ENCODE data around the gene SAMD11.

SAMD11 gene

DNA sequence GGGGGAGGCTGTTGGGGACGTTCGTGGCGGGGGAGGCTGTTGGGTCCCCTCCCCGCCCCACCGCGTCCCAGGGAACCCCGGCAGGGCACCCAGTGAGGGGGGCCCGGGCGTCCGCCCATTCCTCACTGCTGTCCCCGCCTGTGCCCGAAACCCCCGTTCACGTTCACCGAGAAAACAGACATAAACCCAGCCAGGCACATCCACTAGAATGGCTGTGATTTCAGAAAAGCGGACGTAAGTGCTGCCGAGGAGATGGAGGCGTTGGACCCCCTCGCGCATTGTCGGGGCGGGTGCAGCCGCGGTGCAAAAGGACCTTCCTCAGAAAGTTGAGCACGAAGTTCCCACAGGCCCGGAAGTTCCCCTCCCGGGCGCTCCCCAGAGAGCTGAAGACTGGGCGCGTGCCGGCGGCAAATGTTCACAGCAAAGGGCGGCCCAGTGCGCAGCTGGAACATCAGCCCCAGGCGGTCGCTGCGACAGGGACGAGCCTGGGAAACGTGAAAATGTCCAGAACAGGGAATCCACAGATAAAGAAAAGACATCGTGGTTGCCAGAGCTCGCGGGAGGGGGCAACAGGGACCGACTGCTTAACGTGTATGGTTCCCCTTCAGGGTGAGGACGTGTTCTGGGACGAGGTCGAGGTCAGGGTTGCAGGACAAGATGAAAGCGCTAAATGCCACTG, 18.5 kb upstream of the SAMD11 start:
- DNase-seq = no peak

DNA sequence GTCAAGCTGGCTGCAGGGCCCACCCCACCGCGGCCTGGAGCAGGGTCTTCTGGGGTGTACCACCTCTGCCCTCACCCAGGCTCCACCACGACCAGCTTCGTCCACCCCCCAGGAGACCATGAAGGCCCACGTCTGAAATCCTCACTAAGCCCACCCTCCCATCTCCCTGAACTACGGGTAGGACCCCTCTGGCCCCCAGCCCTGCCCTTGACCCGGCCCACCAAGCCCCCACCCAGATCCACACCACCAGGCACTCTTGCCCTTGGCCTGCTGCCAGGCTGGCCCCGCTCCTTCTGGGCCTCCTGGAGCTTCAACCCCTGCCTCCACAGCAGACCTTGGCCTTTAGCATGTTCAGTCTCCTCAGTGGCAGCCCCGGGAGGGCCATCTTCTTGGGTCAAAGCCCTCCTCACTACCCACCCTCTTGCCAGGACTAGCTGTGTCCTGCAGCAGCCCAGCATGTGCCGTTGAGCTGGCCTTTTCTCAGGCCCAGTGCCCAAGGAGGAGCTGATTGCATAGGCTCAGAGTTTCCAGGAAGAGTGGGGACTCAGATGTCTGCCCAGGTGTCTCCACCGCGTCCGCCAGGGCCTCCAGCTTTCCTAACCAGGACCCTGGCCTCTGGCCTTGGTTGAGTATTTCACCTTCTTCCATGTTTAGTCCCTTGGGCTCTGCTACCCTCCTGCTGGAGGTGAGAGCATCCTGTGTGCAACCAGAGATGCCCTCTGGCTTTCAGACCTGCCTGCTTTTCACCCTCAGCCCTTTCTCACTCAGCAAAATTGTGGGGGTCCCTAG, 17.7 kb upstream of the SAMD11 start:
- no peak for DNase-seq

GRCh38 chr1:906600-907420, 16.9 kb upstream of the SAMD11 start:
- DNase-seq = no peak

- no peak for DNase-seq
Measured at GRCh38 chr1:907611-908451, 15.9 kb upstream of the SAMD11 start.

DNA sequence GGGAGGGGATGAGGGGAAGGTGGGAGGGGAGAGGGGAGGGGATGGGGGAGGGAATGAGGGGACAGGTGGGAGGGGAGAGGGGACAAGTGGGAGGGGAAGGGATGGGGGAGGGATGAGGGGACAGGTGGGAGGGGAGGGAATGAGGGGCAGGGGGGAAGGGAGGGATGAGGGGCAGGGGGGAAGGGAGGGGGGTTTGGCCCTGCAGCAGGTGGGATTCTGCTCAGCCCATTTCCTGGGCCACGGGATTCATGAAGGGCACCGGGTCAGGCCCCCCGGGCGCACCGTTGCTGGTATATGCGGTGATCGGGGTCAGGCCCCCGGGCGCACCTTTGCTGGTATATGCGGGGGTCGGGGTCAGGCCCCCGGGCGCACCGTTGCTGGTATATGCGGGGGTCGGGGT, 15.1 kb upstream of the SAMD11 start:
- DNase-seq = no peak

DNA sequence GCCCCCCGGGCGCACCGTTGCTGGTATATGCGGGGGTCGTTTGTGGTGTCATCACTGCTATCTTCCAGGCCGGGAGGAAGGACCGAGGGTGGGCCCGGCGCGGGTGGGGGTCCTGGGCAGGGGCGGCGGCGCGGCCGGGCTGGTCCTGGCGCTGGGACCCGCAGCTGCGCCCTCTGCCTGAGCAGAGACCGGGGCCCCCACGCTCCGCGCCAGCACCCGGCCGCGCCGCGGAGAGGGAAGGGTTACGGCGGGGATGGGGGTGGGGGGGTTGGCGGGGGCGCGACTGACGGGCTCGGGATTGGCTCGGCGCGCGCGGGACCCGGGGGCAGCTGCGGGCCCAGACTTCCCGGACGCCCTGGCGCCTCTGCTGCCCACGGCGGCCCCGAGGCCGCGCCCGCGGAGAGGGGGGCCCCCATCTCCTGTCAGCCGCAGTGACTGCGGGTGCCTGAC, 13.8 kb upstream of the SAMD11 start:
- no peak for DNase-seq

DNA sequence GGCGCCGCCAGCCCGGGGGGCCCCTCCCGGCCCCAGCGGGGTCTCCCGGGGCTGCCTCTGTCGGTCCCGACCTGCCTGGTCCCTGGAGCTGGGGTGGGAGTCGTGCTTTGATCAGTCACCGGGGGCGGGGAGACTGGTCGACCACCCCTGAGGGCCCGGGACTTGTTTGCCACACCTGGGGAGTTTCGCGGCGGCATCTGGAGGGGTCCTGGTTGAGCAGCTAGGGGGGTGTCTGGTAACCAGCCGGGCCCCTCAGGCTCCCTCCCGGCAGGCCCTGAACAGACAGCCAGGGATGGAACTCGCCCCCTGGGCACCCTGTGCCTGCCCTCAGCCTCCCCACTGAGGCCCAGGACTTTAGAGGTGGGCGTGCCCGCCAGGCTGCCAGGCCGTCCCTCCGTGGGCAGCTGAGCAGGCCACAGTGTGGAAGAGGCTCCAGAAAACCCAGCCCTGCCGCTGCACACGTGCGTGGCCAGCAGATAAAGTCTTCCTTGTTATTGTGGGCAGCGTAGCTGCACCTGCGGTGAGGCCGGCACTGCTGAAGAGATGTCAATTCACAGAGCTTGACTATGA, 13.3 kb upstream of the SAMD11 start:
- DNase-seq = no peak

DNA sequence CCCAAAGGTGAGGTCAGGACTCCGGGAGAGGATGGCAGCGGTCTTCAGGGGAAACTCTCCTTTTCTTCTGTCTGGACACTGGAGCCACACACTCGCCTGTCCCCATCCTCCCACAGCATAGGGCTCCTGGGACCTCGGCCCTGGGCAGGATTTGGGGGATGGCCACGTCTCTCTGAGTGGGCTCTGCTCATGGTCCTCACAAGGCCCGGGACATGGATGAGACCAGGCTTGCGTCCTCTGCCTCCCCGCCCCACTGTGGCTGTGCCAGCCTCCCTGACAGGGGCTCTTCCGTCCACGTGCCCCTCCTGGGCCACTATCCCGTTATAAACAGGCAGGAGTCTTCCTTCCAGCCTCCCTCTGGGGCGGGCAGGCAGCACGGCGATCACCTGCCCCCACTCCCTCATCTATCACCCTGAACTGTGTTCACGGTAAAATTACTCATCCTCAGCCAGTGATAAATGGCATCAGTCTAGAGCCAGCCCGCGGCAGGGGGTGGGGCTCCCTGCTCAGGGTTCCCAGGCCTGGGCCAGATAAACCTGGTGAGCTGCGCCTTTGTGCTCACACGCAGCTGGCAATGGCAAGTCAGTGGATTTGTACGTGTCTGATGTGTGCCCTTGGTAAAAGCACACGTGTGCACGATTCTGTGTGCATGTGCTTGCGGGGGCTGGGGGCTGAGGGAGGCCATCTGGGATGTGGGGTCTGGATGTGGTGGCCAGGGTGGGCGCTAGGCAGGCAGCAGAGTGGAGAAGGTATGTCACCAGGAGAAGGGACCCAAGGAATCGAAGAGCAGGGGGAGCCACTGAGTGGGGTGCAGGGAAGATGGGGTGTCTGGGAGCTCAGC, 12.6 kb upstream of the SAMD11 start:
- DNase-seq = peak; percentile 25

- DNase-seq = no peak
Measured at GRCh38 chr1:911875-912739, 11.6 kb upstream of the SAMD11 start.

- no peak for DNase-seq
Measured at GRCh38 chr1:912740-913301, 10.9 kb upstream of the SAMD11 start.

DNA sequence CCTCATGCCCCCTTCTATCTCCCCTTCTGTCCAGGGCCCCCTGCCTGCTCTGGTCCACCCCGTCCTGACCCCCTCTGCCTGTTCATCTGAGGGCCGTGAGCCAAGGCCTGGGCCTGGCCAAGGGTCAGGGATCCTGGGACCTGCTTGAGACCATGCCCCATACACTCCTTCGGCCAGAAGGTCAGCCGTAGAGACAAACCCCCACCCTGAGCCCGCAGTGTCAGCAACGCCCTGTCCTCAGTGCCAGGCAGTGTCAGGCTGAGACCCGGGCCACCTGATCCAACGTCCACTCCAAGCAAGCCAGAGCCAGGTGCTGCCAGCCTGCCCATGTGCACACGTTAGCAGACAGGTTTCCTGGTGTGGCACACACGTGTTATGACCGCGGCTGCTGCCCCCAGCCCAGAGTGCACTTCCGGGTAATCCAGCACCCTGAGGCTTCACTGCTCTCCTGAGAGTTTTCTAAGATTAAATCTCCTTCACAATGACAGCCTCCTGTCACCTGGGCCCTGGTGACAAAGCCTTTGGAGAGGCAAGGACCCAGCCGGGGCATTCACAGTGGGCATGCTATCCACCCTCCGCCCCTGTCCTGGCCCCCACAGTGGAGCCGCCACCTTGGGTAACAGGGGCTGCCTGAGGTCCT, 10.1 kb upstream of the SAMD11 start:
- no peak for DNase-seq

DNA sequence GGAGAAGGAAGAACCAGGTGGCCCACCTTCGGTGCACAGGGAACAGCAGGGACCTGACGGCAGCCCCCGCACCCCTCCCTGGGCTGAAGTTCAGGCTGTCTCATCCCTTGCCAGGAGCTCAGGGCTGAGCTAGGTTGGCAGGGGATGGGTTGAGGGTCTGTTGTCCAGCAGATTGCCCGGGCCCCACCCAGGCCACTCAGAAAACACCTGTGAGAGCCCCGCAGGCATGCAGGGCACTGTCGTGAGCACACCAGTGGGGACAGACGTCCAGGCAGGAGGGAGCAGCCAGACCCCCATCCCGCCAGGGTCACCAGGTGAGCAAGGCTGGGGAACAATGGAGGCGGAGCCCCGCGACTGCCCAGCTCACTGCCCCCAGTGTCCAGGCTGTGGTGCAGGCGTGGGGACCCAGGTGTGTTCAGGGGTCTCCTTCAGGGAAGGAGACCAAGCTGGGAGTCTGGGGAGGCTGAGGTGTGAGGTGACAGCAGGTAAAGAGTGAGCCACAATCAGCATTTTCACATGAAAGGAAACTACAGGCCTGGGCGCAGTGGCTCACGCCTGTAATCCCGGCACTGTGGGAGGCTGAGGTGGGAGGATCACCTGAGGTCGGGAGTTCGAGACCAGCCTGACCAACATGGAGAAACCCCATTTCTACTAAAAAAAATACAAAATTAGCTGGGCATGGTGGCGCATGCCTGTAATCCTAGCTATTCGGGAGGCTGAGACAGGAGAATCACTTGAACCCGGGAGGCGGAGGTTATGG, 9.4 kb upstream of the SAMD11 start:
- no peak for DNase-seq

DNA sequence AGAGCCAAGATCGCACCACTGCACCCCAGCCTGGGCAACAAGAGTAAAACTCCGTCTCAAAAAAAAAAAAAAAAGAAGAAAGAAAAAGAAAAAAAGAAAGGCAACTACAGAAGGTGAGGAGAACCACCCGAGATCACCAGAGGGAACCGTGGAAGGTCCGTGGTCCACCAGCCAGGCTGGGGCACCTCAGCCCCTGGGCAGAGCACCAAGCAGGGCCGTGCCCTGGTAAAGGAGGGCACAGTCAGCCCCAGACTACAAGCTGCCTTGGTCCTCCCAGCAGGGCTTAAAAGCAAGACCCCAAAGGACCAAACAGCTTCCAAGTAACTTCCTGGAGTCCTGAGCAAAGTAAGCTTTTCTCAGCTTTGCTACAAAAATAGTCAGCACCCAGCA, 8.8 kb upstream of the SAMD11 start:
- DNase-seq = no peak

DNA sequence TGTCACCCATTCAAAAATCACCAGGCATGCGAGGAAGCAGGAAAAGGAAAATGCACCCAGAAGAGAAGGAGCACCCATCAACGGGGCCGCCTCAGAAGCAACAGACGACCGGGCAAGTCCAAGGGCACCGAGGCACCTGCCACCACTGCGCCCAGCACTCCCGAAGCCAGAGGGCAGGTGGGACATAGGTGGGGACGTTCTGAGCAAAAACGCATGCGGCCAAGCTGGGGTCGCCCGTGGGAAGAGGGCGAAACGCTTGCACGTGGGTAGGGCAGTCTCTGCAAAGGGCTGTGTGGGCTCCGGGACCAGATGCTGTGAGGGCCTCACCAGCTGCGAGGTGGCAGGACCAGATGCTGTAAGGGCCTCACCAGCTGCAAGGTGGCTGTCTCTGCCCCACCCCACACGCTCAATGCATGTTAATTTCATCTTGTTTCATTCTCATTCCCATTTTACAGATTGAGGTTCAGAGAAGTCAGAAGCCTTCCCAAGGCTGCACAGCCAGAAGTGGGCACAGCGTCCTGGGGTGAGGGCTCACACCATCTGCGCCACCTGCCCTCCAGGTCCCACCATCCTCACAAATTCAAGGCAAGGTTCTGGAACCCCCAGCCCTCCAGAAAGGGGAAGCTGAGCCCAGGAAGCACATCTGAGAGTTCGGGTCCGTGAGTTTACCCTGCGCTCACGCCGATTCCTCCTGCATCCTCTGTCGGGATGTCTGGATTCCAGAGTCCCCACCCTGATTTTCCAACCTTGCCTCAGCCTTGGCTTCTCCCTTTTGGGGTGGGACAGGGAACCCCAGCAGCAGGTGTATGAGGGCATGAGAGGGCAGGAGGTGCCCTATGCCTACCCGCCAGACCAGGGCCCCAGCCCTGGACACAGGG, 8.2 kb upstream of the SAMD11 start:
- DNase-seq = no peak

GRCh38 chr1:916173-917075, 7.3 kb upstream of the SAMD11 start:
- DNase-seq = peak; percentile 23

DNA sequence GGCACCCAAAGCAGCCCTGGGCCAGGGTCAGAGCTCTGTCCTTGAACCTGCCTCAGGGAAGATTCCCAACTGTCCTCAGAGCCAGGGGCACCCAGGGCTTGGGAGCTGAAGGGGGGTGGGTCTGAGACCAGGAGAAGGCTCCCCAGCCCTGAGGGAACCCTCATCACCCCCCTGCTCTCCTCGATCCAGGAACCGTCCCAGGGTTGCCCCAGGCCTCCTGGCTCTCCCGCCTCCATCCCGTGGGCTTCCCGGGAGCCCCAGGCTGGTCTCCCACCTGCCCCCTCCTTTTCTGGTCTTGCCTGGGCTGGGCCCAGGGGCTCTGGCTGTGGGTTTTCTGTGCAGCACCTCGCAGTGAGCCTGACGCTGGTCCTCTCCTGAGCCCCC, 6.7 kb upstream of the SAMD11 start:
- no peak for DNase-seq
